DOHH2 (cell line): ENCODE measurements around the gene RPL18.

ENCODE experiments used
- H3F3A ChIP-seq: fragments of 200-600 bp; sonication (generic), shearing (Covaris generic); 2 replicates; pipeline ENCODE4 v1.6.0; 2016; ENCODE audit warnings: antibody characterized with exemption, mild to moderate bottlenecking; ENCODE audit not compliant: control insufficient read depth, insufficient read depth
- H3K27ac ChIP-seq: fragments of 200-600 bp; sonication (generic); 2 replicates; pipeline ENCODE4 v1.5.1; 2014; ENCODE audit warnings: low read depth, mild to moderate bottlenecking, low read length, moderate library complexity
- H3K27me3 ChIP-seq: fragments of 200-600 bp; sonication (generic); 2 replicates; pipeline ENCODE4 v1.6.1; 2014; ENCODE audit warnings: mild to moderate bottlenecking, low read length, mixed read lengths; ENCODE audit not compliant: control insufficient read depth
- H3K36me3 ChIP-seq: fragments of 200-600 bp; sonication (generic); 2 replicates; pipeline ENCODE4 v1.6.1; 2014; ENCODE audit warnings: mild to moderate bottlenecking, low read length, moderate library complexity, mixed read lengths; ENCODE audit not compliant: control insufficient read depth
- H3K4me1 ChIP-seq: fragments of 200-600 bp; sonication (generic); 2 replicates; pipeline ENCODE4 v1.6.1; 2014; ENCODE audit warnings: mild to moderate bottlenecking, low read length, mixed read lengths; ENCODE audit not compliant: control insufficient read depth
- H3K4me2 ChIP-seq: fragments of 200-600 bp; sonication (generic); 2 replicates; pipeline ENCODE4 v1.6.0; 2014; ENCODE audit warnings: mild to moderate bottlenecking, low read length, moderate library complexity
- H3K4me3 ChIP-seq: fragments of 200-600 bp; sonication (generic); 2 replicates; pipeline ENCODE4 v1.5.1; 2014; ENCODE audit warnings: mild to moderate bottlenecking, low read length, mixed read lengths
- H3K79me2 ChIP-seq: fragments of 200-600 bp; sonication (generic); 2 replicates; pipeline ENCODE4 v1.6.1; 2014; ENCODE audit warnings: mild to moderate bottlenecking, low read length, mixed read lengths; ENCODE audit not compliant: control insufficient read depth
- H3K9me2 ChIP-seq: fragments of 200-600 bp; sonication (generic); replicated peaks from 2 replicates; pipeline ENCODE4 v1.6.1; 2014; ENCODE audit warnings: mild to moderate bottlenecking, low read length, mixed read lengths; ENCODE audit not compliant: control insufficient read depth
- H3K9me3 ChIP-seq: fragments of 200-600 bp; sonication (generic); 2 replicates; pipeline ENCODE4 v1.6.1; 2014; ENCODE audit warnings: antibody characterized with exemption, low read length, mixed read lengths; ENCODE audit not compliant: control insufficient read depth, insufficient read depth
- H4K20me1 ChIP-seq: fragments of 200-600 bp; sonication (generic); 2 replicates; pipeline ENCODE4 v1.6.0; 2014; ENCODE audit warnings: low read depth, mild to moderate bottlenecking, antibody characterized with exemption, low read length, moderate library complexity; ENCODE audit not compliant: control insufficient read depth, insufficient read depth
- EZH2phosphoT487 ChIP-seq: fragments of 200-600 bp; sonication (generic); IDR thresholded peaks from 2 replicates; pipeline ENCODE4 v1.6.1; 2017; ENCODE audit warnings: borderline replicate concordance, mild to moderate bottlenecking, antibody characterized with exemption, low read length, moderate library complexity, mixed read lengths
- TF ChIP-seq, protein P1 (sequence below): fragments of 200-600 bp; sonication (generic); IDR thresholded peaks from one replicate; pipeline ENCODE4 v1.5.1; 2014; ENCODE audit warnings: antibody characterized with exemption, mild to moderate bottlenecking, low read depth, low read length; ENCODE audit not compliant: poor library complexity, severe bottlenecking

RPL18 gene

DNA sequence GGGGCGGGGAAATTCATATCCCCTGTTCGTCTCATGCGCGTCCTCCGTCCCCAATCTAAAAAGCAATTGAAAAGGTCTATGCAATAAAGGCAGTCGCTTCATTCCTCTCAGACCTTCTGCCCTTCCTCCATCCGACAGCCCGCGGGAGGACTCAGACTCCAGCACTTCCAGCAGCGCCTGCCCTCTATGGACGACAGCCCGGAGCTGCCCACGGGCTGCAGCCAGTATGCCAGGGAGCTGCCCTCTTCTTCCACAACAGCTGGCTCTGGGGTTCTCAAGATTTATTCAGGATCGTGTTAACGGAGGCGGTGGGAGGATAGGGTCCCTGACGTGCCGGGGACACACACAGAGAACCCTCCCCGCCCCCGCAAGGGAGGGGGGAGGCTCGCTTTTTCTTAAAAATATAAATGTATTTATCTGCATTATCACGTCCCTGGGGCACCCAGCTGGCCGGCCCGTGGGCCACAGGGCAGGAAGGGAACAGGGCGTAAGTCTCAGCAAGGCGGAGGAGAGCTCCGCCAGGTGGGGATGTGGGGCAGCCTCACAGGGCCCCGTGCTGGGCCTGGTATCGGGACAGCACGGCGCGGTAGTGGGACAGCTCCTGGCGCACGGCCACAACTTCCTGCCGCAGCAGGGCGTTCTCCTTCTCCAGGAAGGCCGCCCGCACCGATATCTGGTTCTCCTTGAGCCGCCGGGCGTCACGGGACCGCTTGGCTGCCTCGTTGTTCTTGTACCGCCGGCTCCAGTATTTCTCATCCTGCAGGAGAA, 11.5 kb upstream of the RPL18 start:
- Histone ChIP-seq H3K36me3 (peaks cover 35% of the 10 kb centered on the region), H3K4me3 (no peak overlapping the region), H3K79me2 (peaks cover 18% of the 10 kb centered on the region), H3K27me3 (no peaks in the 10 kb centered on the region), H3F3A (peaks cover 8% of the 10 kb centered on the region; the same call in 1 of the 2 replicates), H3K9me2 (no peaks in the 10 kb centered on the region), H3K4me1 (peaks cover 28% of the 10 kb centered on the region), H3K27ac (no peak overlapping the region), H4K20me1 (no peaks in the 10 kb centered on the region), H3K9me3 (no peaks in the 10 kb centered on the region), H3K4me2 (no peak overlapping the region)
- TF ChIP-seq EZH2phosphoT487 = no peak
- TF ChIP-seq, protein P1, sequence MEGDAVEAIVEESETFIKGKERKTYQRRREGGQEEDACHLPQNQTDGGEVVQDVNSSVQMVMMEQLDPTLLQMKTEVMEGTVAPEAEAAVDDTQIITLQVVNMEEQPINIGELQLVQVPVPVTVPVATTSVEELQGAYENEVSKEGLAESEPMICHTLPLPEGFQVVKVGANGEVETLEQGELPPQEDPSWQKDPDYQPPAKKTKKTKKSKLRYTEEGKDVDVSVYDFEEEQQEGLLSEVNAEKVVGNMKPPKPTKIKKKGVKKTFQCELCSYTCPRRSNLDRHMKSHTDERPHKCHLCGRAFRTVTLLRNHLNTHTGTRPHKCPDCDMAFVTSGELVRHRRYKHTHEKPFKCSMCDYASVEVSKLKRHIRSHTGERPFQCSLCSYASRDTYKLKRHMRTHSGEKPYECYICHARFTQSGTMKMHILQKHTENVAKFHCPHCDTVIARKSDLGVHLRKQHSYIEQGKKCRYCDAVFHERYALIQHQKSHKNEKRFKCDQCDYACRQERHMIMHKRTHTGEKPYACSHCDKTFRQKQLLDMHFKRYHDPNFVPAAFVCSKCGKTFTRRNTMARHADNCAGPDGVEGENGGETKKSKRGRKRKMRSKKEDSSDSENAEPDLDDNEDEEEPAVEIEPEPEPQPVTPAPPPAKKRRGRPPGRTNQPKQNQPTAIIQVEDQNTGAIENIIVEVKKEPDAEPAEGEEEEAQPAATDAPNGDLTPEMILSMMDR = no peak

DNA sequence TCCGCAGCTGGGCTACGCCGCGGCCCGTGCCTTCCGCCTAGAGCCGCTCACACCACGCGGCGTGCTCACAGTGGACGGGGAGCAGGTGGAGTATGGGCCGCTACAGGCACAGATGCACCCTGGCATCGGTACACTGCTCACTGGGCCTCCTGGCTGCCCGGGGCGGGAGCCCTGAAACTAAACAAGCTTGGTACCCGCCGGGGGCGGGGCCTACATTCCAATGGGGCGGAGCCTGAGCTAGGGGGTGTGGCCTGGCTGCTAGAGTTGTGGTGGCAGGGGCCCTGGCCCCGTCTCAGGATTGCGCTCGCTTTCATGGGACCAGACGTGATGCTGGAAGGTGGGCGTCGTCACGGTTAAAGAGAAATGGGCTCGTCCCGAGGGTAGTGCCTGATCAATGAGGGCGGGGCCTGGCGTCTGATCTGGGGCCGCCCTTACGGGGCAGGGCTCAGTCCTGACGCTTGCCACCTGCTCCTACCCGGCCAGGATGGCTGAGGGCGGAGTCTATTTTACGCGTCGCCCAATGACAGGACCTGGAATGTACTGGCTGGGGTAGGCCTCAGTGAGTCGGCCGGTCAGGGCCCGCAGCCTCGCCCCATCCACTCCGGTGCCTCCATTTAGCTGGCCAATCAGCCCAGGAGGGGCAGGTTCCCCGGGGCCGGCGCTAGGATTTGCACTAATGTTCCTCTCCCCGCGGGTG, 10.8 kb upstream of the RPL18 start:
- Histone ChIP-seq H3F3A (peaks cover 4% of the 10 kb centered on the region; the same call in 1 of the 2 replicates), H3K36me3 (peaks cover 39% of the 10 kb centered on the region), H4K20me1 (no peaks in the 10 kb centered on the region), H3K4me1 (peaks cover 22% of the 10 kb centered on the region), H3K9me2 (no peaks in the 10 kb centered on the region), H3K4me3 (no peak overlapping the region), H3K9me3 (no peaks in the 10 kb centered on the region), H3K27me3 (no peaks in the 10 kb centered on the region), H3K27ac (no peak overlapping the region), H3K79me2 (peaks cover 20% of the 10 kb centered on the region), H3K4me2 (no peak overlapping the region)
- TF ChIP-seq EZH2phosphoT487 = no peak
- TF ChIP-seq, protein P1 = no peak

DNA sequence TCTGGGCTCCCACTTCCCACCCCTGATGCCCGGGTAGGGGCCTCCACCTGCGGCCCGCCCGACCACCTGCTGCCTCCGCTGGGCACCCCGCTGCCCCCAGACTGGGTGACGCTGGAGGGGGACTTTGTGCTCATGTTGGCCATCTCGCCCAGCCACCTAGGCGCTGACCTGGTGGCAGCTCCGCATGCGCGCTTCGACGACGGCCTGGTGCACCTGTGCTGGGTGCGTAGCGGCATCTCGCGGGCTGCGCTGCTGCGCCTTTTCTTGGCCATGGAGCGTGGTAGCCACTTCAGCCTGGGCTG, 10.3 kb upstream of the RPL18 start:
- Histone ChIP-seq H3K4me1 (peaks cover 23% of the 10 kb centered on the region), H3K4me2 (no peak overlapping the region), H3K4me3 (no peak overlapping the region)

More for the DNA sequence above, 10.3 kb upstream of the RPL18 start:
- Histone ChIP-seq H4K20me1 (no peaks in the 10 kb centered on the region), H3K79me2 (peaks cover 23% of the 10 kb centered on the region), H3K27ac (no peak overlapping the region), H3K9me2 (no peaks in the 10 kb centered on the region), H3K9me3 (no peaks in the 10 kb centered on the region), H3F3A (peaks cover 4% of the 10 kb centered on the region; the same call in 1 of the 2 replicates), H3K27me3 (no peaks in the 10 kb centered on the region), H3K36me3 (peaks cover 39% of the 10 kb centered on the region)
- TF ChIP-seq, protein P1 = no peak
- no peak for TF ChIP-seq EZH2phosphoT487
